ENCODE results near the gene LRRN4CL. TPM values are rescaled to one million over a fixed set of nuclear protein-coding genes. Genes with fewer than 3 reads are reported as not detected.
"Not testable (repeated sequence)": the region's sequence is repeated elsewhere in the genome, so short reads cannot be mapped to it uniquely, and the experiment has no call there.

LRRN4CL gene
- total RNA-seq, 1 donor from 2014 or later: under 0.01 TPM

- DNase-seq (ENCODE audit: low read depth, low spot score): peak; percentile 92
Measured at GRCh38 chr11:62709247-62710000, 20.1 kb upstream of the LRRN4CL start.

GRCh38 chr11:62708793-62709192 is 19.5 kb upstream of the LRRN4CL start:
- no peak for DNase-seq (ENCODE audit: low read depth, low spot score)

- DNase-seq (ENCODE audit: low read depth, low spot score): no peak
Measured at GRCh38 chr11:62708392-62708791, 19.1 kb upstream of the LRRN4CL start.

- no peak for DNase-seq (ENCODE audit: low read depth, low spot score)
Measured at GRCh38 chr11:62707277-62707861, 18.0 kb upstream of the LRRN4CL start, which contains the start of the genes BSCL2 and GNG3. TSS of gene BSCL2 (minus strand) at chr11:62707424. CDS start at chr11:62707195, 229 bp downstream. TSS of gene GNG3 (plus strand) at chr11:62707676. CDS start at chr11:62708296, 620 bp downstream.

- DNase-seq (ENCODE audit: low read depth, low spot score): no peak
Measured at GRCh38 chr11:62706850-62707247, 17.5 kb upstream of the LRRN4CL start.

GRCh38 chr11:62705880-62706849 is 16.8 kb upstream of the LRRN4CL start:
- DNase-seq (ENCODE audit: low read depth, low spot score): peak; percentile 74

GRCh38 chr11:62705413-62705812 is 16.1 kb upstream of the LRRN4CL start:
- no peak for DNase-seq (ENCODE audit: low read depth, low spot score)

- DNase-seq (ENCODE audit: low read depth, low spot score): not testable (repeated sequence)
Measured at GRCh38 chr11:62703921-62704320, 14.6 kb upstream of the LRRN4CL start.

GRCh38 chr11:62702246-62702645 is 12.9 kb upstream of the LRRN4CL start:
- DNase-seq (ENCODE audit: low read depth, low spot score): no peak

- DNase-seq (ENCODE audit: low read depth, low spot score): peak; percentile 59
Measured at GRCh38 chr11:62694455-62695167, 5.3 kb upstream of the LRRN4CL start.

- not testable (repeated sequence) for DNase-seq (ENCODE audit: low read depth, low spot score)
Measured at GRCh38 chr11:62693624-62694023, 4.3 kb upstream of the LRRN4CL start.

GRCh38 chr11:62688491-62688890 is 839 bp downstream of the LRRN4CL start:
- no peak for DNase-seq (ENCODE audit: low read depth, low spot score)

- DNase-seq (ENCODE audit: low read depth, low spot score): no peak
Measured at GRCh38 chr11:62687508-62688396, 1.6 kb downstream of the LRRN4CL start.

- DNase-seq (ENCODE audit: low read depth, low spot score): no peak
Measured at GRCh38 chr11:62682518-62682917, 6.8 kb downstream of the LRRN4CL start.

- DNase-seq (ENCODE audit: low read depth, low spot score): peak; percentile 49
Measured at GRCh38 chr11:62680825-62681240, 8.5 kb downstream of the LRRN4CL start.

- DNase-seq (ENCODE audit: low read depth, low spot score): peak; percentile 55
Measured at GRCh38 chr11:62678770-62679696, 10.3 kb downstream of the LRRN4CL start, which contains the start of gene UBXN1. TSS of gene UBXN1 (minus strand) at chr11:62679073. CDS start at chr11:62678923, 150 bp downstream.

GRCh38 chr11:62678433-62678769 is 10.9 kb downstream of the LRRN4CL start:
- no peak for DNase-seq (ENCODE audit: low read depth, low spot score)

GRCh38 chr11:62677714-62678113 is 11.6 kb downstream of the LRRN4CL start:
- no peak for DNase-seq (ENCODE audit: low read depth, low spot score)

GRCh38 chr11:62677156-62677555 is 12.2 kb downstream of the LRRN4CL start:
- no peak for DNase-seq (ENCODE audit: low read depth, low spot score)
